GM12874 (cell line): Measurements from ENCODE around the gene LRCH3.

Source experiments
- TF ChIP-seq, protein P1 (sequence below): IDR thresholded peaks from 2 replicates; pipeline ENCODE4 v1.5.1; 2011; ENCODE audit warnings: low read depth, mild to moderate bottlenecking, control low read depth, low read length, moderate library complexity; ENCODE audit not compliant: insufficient read depth

Gene LRCH3

DNA sequence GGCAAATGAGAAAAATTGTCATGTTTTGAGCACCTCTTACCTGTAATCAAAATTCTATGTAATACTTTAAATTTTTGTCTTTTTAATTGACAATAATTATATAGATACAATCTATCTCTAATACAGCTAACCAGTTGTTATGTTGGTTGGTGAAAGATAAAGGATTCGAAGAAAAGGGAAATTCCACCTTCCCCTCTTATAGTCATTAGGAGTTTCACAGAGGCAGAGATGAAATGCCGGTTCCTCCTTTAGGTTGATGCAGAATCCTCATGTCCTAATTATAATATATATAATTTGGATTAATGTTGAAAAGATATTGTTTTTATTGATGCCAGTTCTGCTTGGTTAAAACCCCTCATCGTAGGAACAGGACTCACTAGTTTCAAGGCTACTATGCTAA is 67.1 kb downstream of the LRCH3 start:
- TF ChIP-seq, protein P1, sequence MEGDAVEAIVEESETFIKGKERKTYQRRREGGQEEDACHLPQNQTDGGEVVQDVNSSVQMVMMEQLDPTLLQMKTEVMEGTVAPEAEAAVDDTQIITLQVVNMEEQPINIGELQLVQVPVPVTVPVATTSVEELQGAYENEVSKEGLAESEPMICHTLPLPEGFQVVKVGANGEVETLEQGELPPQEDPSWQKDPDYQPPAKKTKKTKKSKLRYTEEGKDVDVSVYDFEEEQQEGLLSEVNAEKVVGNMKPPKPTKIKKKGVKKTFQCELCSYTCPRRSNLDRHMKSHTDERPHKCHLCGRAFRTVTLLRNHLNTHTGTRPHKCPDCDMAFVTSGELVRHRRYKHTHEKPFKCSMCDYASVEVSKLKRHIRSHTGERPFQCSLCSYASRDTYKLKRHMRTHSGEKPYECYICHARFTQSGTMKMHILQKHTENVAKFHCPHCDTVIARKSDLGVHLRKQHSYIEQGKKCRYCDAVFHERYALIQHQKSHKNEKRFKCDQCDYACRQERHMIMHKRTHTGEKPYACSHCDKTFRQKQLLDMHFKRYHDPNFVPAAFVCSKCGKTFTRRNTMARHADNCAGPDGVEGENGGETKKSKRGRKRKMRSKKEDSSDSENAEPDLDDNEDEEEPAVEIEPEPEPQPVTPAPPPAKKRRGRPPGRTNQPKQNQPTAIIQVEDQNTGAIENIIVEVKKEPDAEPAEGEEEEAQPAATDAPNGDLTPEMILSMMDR = no peak

DNA sequence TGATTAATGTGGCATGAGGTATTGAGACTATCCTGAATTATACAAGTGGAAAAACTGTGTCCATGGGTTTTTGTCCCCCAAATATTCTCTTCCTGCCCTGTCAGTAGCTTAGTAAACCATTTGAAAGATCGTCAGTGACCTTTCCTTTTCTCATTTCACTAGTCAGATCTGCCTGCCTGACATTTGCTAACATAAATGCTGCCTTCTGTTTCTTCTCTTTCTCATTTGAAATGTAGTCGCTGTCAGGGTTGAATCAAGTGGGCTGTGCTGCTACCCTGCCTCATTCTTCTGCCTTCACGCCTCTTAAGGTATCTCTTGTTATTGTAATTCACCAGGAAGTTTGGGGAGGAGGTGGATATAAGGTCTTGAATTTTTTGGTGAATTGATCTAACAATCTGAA is 67.5 kb downstream of the LRCH3 start:
- TF ChIP-seq, protein P1 = no peak

DNA sequence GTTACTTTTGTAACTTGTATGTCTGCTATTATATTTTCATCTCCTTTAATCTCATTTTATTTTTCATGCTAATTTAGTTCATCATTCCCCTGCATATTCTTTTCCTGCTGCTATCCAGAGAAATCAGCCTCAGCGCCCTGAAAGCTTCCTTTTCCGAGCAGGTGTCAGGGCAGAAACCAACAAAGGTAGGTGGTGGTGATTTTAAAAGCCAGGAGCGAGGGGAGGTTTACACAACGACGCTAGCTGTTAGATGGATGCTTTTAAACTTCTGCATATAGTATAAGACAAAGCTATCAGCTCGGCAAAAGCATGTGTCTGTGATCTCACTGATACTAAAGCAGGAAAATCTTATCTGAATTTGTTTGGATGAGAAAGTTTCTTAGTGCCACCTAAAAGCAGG is 75.0 kb downstream of the LRCH3 start:
- TF ChIP-seq, protein P1 = no peak

DNA sequence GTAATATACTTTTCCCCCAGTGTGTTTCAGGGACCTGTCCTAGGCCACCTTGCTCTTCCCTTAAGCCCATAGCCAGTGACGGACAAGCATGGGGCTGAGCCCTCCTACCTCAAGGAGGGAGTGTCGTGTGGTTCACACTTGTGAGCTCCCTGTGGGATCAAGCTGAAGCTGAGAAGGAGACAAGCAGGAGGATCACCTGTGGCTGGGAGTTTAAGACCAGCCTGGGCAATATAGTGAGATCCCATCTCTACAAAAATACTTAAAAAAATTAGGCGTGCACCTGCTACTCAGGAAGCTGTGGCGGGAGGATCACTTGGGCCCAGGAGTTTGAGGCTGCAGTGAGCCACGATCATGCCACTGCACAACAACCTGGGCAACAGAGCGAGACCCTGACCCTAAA is 82.3 kb downstream of the LRCH3 start:
- TF ChIP-seq, protein P1 = no peak

DNA sequence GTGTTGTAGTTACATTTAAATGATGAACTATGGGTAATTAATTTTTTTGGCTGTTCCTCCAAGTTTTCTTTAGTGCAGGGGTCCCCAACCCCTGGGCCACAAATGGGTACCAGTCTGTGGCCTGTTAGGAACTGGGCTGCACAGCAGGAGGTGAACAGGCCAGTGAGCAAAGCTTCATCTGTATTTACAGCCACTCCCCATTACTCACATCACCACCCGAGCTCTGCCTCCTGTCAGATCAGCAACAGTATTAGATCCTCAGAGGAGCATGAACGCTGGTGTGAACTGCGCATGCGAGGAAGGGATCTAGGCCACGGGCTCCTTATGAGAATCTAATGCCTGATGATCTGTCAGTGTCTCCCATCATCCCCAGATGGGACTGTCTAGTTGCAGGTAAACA is 83.0 kb downstream of the LRCH3 start:
- TF ChIP-seq, protein P1 = no peak

DNA sequence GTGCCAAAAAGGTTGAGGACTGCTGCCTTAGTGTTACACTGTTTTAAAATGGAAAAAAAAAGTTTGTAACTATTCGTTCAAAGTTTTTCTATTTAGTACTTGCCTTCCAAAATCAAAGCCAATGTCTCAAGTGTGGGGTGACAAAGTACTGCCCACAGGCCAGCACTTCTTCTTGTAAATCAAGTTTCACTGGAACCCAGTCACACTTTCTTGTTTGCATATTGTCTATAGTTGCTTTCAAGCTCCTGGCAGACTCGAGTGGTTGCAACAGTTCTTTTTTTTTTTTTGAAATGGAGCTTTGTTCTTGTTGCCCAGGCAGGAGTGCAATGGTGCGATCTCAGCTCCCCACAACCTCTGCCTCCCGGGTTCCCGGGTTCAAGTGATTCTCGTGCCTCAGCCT is 83.6 kb downstream of the LRCH3 start:
- TF ChIP-seq, protein P1 = no peak

DNA sequence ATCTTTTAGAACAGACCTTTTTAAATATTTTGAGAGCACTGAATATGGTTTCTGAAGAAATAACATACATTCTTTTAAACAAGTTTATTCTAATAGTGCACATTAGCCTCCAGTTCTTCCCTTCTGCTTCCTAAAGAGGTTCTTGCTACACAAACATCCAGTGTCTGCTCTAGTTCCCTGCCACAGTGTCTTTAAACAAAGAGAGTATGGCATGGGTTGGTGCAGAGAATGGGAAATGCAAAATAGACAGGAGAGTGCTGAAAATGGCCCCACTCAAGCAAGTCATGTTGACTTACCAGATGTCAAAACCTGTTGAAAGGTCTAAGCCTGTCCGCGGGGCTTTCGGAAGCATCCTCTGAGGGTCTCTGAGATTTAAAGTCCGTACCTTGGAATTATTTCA is 86.8 kb downstream of the LRCH3 start:
- TF ChIP-seq, protein P1 = no peak

DNA sequence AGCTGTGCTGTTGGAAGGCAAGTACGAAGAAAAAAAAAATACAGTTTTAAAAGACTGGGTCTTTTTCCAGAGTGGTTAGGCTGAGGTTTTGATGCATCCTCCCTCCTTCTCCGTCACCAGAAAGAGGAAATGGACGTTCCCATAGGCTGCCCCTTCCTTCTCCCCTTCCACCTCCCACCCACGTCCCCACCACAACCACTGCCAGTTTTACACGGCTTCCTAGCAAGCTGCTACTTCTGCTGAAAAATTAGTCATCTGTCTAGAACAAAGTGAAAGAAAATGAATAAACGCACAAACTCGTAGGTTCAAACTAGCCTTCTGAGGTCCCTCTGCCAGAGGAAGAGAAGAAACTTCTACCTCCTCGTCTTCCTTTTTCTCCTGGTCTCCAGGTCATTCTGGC is 87.4 kb downstream of the LRCH3 start:
- TF ChIP-seq, protein P1 = no peak
